Bronchial epithelial cell (primary cell): ENCODE results near the gene CIB1. TPM values are rescaled to one million over a fixed set of nuclear protein-coding genes. Genes with fewer than 3 reads are reported as not detected.

Experiments used
- DNase-seq: peaks from one replicate; pipeline ENCODE4 v3.0.0-alpha.2; 2010; ENCODE audit warnings: low read depth
- FAIRE-seq: peaks from 2 replicates; lab custom pipeline; 2011; peaks lifted over from hg19 to GRCh38; lab: Jason Lieb, UNC
- H3K27me3 ChIP-seq: 2 replicates; pipeline ENCODE4 v1.5.1; 2011; ENCODE audit warnings: low read length; ENCODE audit not compliant: control insufficient read depth, insufficient read depth
- H3K36me3 ChIP-seq: 2 replicates; pipeline ENCODE4 v1.5.1; 2011; ENCODE audit warnings: low read length; ENCODE audit not compliant: control insufficient read depth, insufficient read depth
- H3K4me3 ChIP-seq: 2 replicates; pipeline ENCODE4 v1.5.1; 2011; ENCODE audit warnings: mild to moderate bottlenecking, low read depth, low read length, control low read depth
- CTCF ChIP-seq: IDR thresholded peaks from 2 replicates; pipeline ENCODE4 v1.5.1; 2011; ENCODE audit warnings: mild to moderate bottlenecking, moderate library complexity, low read length, control low read depth, inconsistent platforms; ENCODE audit not compliant: insufficient read depth, severe bottlenecking
- total RNA-seq: library from RNA; depleted of rRNA; stranded (reverse); fragments of >200 nt; gene quantifications from 2 replicates; pipeline ENCODE4 v1.2.1, GENCODE V29; 2014

Gene CIB1
- total RNA-seq, 1 donor from 2014 or later = 41.1 TPM

- DNase-seq = peak; percentile 35
- H3K27me3 ChIP-seq = no peaks in the 10 kb centered on the region
- H3K4me3 ChIP-seq = peak within 1 kb of the TSS; percentile 91
- no peak for FAIRE-seq
- TF ChIP-seq CTCF = no peak
- peaks cover 20% of the 10 kb centered on the region for H3K36me3 ChIP-seq
Observed at GRCh38 chr15:90201130-90201943, 32.4 kb downstream of the CIB1 start, which contains the start of gene SEMA4B. Gene SEMA4B (plus strand): TSS chr15:90201330. CDS start chr15:90201579, 249 bp downstream.

- peaks cover 17% of the 10 kb centered on the region for H3K36me3 ChIP-seq
- peak overlapping the region; percentile 91 for H3K4me3 ChIP-seq
- no peaks in the 10 kb centered on the region for H3K27me3 ChIP-seq
- TF ChIP-seq CTCF = no peak
- DNase-seq (peak; percentile 18), FAIRE-seq (no peak)
Observed at GRCh38 chr15:90200534-90201129, 33.1 kb downstream of the CIB1 start.

- DNase-seq = no peak
- peaks cover 11% of the 10 kb centered on the region for H3K36me3 ChIP-seq
- no peaks in the 10 kb centered on the region for H3K27me3 ChIP-seq
- FAIRE-seq = no peak
- no peak for TF ChIP-seq CTCF
- no peak overlapping the region for H3K4me3 ChIP-seq
Observed at GRCh38 chr15:90194655-90195054, 39.1 kb downstream of the CIB1 start.

- DNase-seq (no peak), FAIRE-seq (no peak)
- peaks cover 11% of the 10 kb centered on the region for H3K36me3 ChIP-seq
- H3K4me3 ChIP-seq = no peak overlapping the region
- H3K27me3 ChIP-seq = no peaks in the 10 kb centered on the region
- no peak for TF ChIP-seq CTCF
Observed at GRCh38 chr15:90192961-90193786, 40.6 kb downstream of the CIB1 start.

- peak; percentile 61 for DNase-seq
- H3K4me3 ChIP-seq = no peak overlapping the region
- no peak for FAIRE-seq
Observed at GRCh38 chr15:90191794-90192509, 41.8 kb downstream of the CIB1 start.

More at GRCh38 chr15:90191794-90192509, 41.8 kb downstream of the CIB1 start:
- no peak for TF ChIP-seq CTCF
- Histone ChIP-seq H3K36me3 (peaks cover 11% of the 10 kb centered on the region), H3K27me3 (no peaks in the 10 kb centered on the region)
